Measurements from ENCODE around the gene GRAMD4. TPM values are rescaled to one million over a fixed set of nuclear protein-coding genes. Genes with fewer than 3 reads are reported as not detected.

Gene GRAMD4
- total and polyA plus RNA-seq, 4 donors = 25.1 to 42.5 (median 39.5) TPM

- no peaks in the 10 kb centered on the region for H3K27me3 ChIP-seq (ENCODE audit: control insufficient read depth, insufficient read depth, low read length)
- no peak overlapping the region for H3K27ac ChIP-seq (ENCODE audit: low read depth, low read length)
- DNase-seq (ENCODE audit: low read depth in 4 of 6, low spot score in 6 of 6) = no peak
- H3K4me1 ChIP-seq (ENCODE audit: control insufficient read depth, insufficient read depth, low read length) = no peaks in the 10 kb centered on the region
- peaks cover 86% of the 10 kb centered on the region for H3K36me3 ChIP-seq (ENCODE audit: control insufficient read depth, insufficient read depth, low read length)
- no peak overlapping the region for H3K4me3 ChIP-seq (ENCODE audit: low read depth, low read length)
- WGBS (ENCODE audit: insufficient coverage) = 92% methylated on average over 5 of the region's 12 CpGs
- H3K9me3 ChIP-seq (ENCODE audit: control insufficient read depth, insufficient read depth, low read length) = no peaks in the 10 kb centered on the region
Measured at GRCh38 chr22:46706060-46706459, 85.9 kb downstream of the GRAMD4 start.

- Histone ChIP-seq H3K36me3 (ENCODE audit: control insufficient read depth, insufficient read depth, low read length) (peaks cover 82% of the 10 kb centered on the region), H3K9me3 (ENCODE audit: control insufficient read depth, insufficient read depth, low read length) (no peaks in the 10 kb centered on the region), H3K27me3 (ENCODE audit: control insufficient read depth, insufficient read depth, low read length) (no peaks in the 10 kb centered on the region), H3K4me3 (ENCODE audit: low read depth, low read length) (no peak overlapping the region), H3K4me1 (ENCODE audit: control insufficient read depth, insufficient read depth, low read length) (no peaks in the 10 kb centered on the region), H3K27ac (ENCODE audit: low read depth, low read length) (no peak overlapping the region)
- DNase-seq (ENCODE audit: low read depth in 4 of 6, low spot score in 6 of 6) = no peak
- WGBS (ENCODE audit: insufficient coverage) = 94% methylated on average over 10 of the region's 13 CpGs
Measured at GRCh38 chr22:46707305-46707704, 87.1 kb downstream of the GRAMD4 start.

- 96% methylated on average over 31 of the region's 32 CpGs for WGBS (ENCODE audit: insufficient coverage)
- H3K36me3 ChIP-seq (ENCODE audit: control insufficient read depth, insufficient read depth, low read length) = peaks cover 80% of the 10 kb centered on the region
- no peaks in the 10 kb centered on the region for H3K9me3 ChIP-seq (ENCODE audit: control insufficient read depth, insufficient read depth, low read length)
- no peaks in the 10 kb centered on the region for H3K27me3 ChIP-seq (ENCODE audit: control insufficient read depth, insufficient read depth, low read length)
- no peak overlapping the region for H3K27ac ChIP-seq (ENCODE audit: low read depth, low read length)
- no peak overlapping the region for H3K4me3 ChIP-seq (ENCODE audit: low read depth, low read length)
- DNase-seq (ENCODE audit: low read depth in 4 of 6, low spot score in 6 of 6) = no peak
- H3K4me1 ChIP-seq (ENCODE audit: control insufficient read depth, insufficient read depth, low read length) = no peaks in the 10 kb centered on the region
Measured at GRCh38 chr22:46707827-46708570, 87.8 kb downstream of the GRAMD4 start.

GRCh38 chr22:46708766-46709330 lies 88.7 kb downstream of the GRAMD4 start:
- H3K27me3 ChIP-seq (ENCODE audit: control insufficient read depth, insufficient read depth, low read length) = no peaks in the 10 kb centered on the region
- WGBS (ENCODE audit: insufficient coverage) = 96% methylated on average over 17 of the region's 17 CpGs
- DNase-seq (ENCODE audit: low read depth in 4 of 6, low spot score in 6 of 6) = no peak
- H3K36me3 ChIP-seq (ENCODE audit: control insufficient read depth, insufficient read depth, low read length) = peaks cover 78% of the 10 kb centered on the region
- H3K4me1 ChIP-seq (ENCODE audit: control insufficient read depth, insufficient read depth, low read length) = no peaks in the 10 kb centered on the region
- H3K9me3 ChIP-seq (ENCODE audit: control insufficient read depth, insufficient read depth, low read length) = no peaks in the 10 kb centered on the region
- H3K27ac ChIP-seq (ENCODE audit: low read depth, low read length) = no peak overlapping the region
- no peak overlapping the region for H3K4me3 ChIP-seq (ENCODE audit: low read depth, low read length)

- H3K27ac ChIP-seq (ENCODE audit: low read depth, low read length) = no peak overlapping the region
- DNase-seq (ENCODE audit: low read depth in 4 of 6, low spot score in 6 of 6) = no peak
- H3K4me1 ChIP-seq (ENCODE audit: control insufficient read depth, insufficient read depth, low read length) = no peaks in the 10 kb centered on the region
- WGBS (ENCODE audit: insufficient coverage) = 94% methylated on average over 3 of the region's 11 CpGs
- peaks cover 68% of the 10 kb centered on the region for H3K36me3 ChIP-seq (ENCODE audit: control insufficient read depth, insufficient read depth, low read length)
- no peaks in the 10 kb centered on the region for H3K9me3 ChIP-seq (ENCODE audit: control insufficient read depth, insufficient read depth, low read length)
- no peak overlapping the region for H3K4me3 ChIP-seq (ENCODE audit: low read depth, low read length)
- H3K27me3 ChIP-seq (ENCODE audit: control insufficient read depth, insufficient read depth, low read length) = no peaks in the 10 kb centered on the region
Measured at GRCh38 chr22:46710806-46711205, 90.6 kb downstream of the GRAMD4 start.

GRCh38 chr22:46712288-46712687 lies 92.1 kb downstream of the GRAMD4 start:
- no peaks in the 10 kb centered on the region for H3K27me3 ChIP-seq (ENCODE audit: control insufficient read depth, insufficient read depth, low read length)
- H3K9me3 ChIP-seq (ENCODE audit: control insufficient read depth, insufficient read depth, low read length) = no peaks in the 10 kb centered on the region
- H3K27ac ChIP-seq (ENCODE audit: low read depth, low read length) = no peak overlapping the region
- peaks cover 66% of the 10 kb centered on the region for H3K36me3 ChIP-seq (ENCODE audit: control insufficient read depth, insufficient read depth, low read length)
- 92% methylated on average over 6 of the region's 8 CpGs for WGBS (ENCODE audit: insufficient coverage)
- H3K4me1 ChIP-seq (ENCODE audit: control insufficient read depth, insufficient read depth, low read length) = no peaks in the 10 kb centered on the region
- H3K4me3 ChIP-seq (ENCODE audit: low read depth, low read length) = no peak overlapping the region
- DNase-seq (ENCODE audit: low read depth in 4 of 6, low spot score in 6 of 6) = no peak

GRCh38 chr22:46714550-46714949 lies 94.4 kb downstream of the GRAMD4 start:
- Histone ChIP-seq H3K4me1 (ENCODE audit: control insufficient read depth, insufficient read depth, low read length) (no peaks in the 10 kb centered on the region), H3K36me3 (ENCODE audit: control insufficient read depth, insufficient read depth, low read length) (peaks cover 65% of the 10 kb centered on the region), H3K9me3 (ENCODE audit: control insufficient read depth, insufficient read depth, low read length) (no peaks in the 10 kb centered on the region), H3K4me3 (ENCODE audit: low read depth, low read length) (no peak overlapping the region), H3K27me3 (ENCODE audit: control insufficient read depth, insufficient read depth, low read length) (no peaks in the 10 kb centered on the region), H3K27ac (ENCODE audit: low read depth, low read length) (no peak overlapping the region)
- DNase-seq (ENCODE audit: low read depth in 4 of 6, low spot score in 6 of 6) = no peak
- 71% methylated on average over 1 of the region's 4 CpGs for WGBS (ENCODE audit: insufficient coverage)

- Histone ChIP-seq H3K27ac (ENCODE audit: low read depth, low read length) (no peak overlapping the region), H3K4me3 (ENCODE audit: low read depth, low read length) (no peak overlapping the region), H3K36me3 (ENCODE audit: control insufficient read depth, insufficient read depth, low read length) (peaks cover 63% of the 10 kb centered on the region), H3K9me3 (ENCODE audit: control insufficient read depth, insufficient read depth, low read length) (no peaks in the 10 kb centered on the region), H3K27me3 (ENCODE audit: control insufficient read depth, insufficient read depth, low read length) (no peaks in the 10 kb centered on the region), H3K4me1 (ENCODE audit: control insufficient read depth, insufficient read depth, low read length) (peaks cover 4% of the 10 kb centered on the region)
- 93% methylated on average over 11 of the region's 11 CpGs for WGBS (ENCODE audit: insufficient coverage)
- no peak for DNase-seq (ENCODE audit: low read depth in 4 of 6, low spot score in 6 of 6)
Measured at GRCh38 chr22:46719921-46720320, 99.7 kb downstream of the GRAMD4 start.

- Histone ChIP-seq H3K4me3 (ENCODE audit: low read depth, low read length) (no peak overlapping the region), H3K9me3 (ENCODE audit: control insufficient read depth, insufficient read depth, low read length) (no peaks in the 10 kb centered on the region), H3K4me1 (ENCODE audit: control insufficient read depth, insufficient read depth, low read length) (peaks cover 16% of the 10 kb centered on the region), H3K27me3 (ENCODE audit: control insufficient read depth, insufficient read depth, low read length) (no peaks in the 10 kb centered on the region), H3K36me3 (ENCODE audit: control insufficient read depth, insufficient read depth, low read length) (peaks cover 63% of the 10 kb centered on the region), H3K27ac (ENCODE audit: low read depth, low read length) (no peak overlapping the region)
- 73% methylated on average over 16 of the region's 16 CpGs for whole genome bisulfite sequencing (ENCODE audit: insufficient coverage)
- no peak for DNase-seq (ENCODE audit: low read depth in 4 of 6, low spot score in 6 of 6)
Measured at GRCh38 chr22:46721501-46722085, 101.4 kb downstream of the GRAMD4 start.

GRCh38 chr22:46723882-46724281 lies 103.7 kb downstream of the GRAMD4 start:
- Histone ChIP-seq H3K9me3 (ENCODE audit: control insufficient read depth, insufficient read depth, low read length) (no peaks in the 10 kb centered on the region), H3K27ac (ENCODE audit: low read depth, low read length) (no peak overlapping the region), H3K4me1 (ENCODE audit: control insufficient read depth, insufficient read depth, low read length) (peaks cover 22% of the 10 kb centered on the region), H3K27me3 (ENCODE audit: control insufficient read depth, insufficient read depth, low read length) (no peaks in the 10 kb centered on the region), H3K4me3 (ENCODE audit: low read depth, low read length) (no peak overlapping the region), H3K36me3 (ENCODE audit: control insufficient read depth, insufficient read depth, low read length) (peaks cover 63% of the 10 kb centered on the region)
- 96% methylated on average over 8 of the region's 9 CpGs for WGBS (ENCODE audit: insufficient coverage)
- DNase-seq (ENCODE audit: low read depth in 4 of 6, low spot score in 6 of 6) = no peak
